ENCODE data around the gene ACTG1.

Gene ACTG1

DNA sequence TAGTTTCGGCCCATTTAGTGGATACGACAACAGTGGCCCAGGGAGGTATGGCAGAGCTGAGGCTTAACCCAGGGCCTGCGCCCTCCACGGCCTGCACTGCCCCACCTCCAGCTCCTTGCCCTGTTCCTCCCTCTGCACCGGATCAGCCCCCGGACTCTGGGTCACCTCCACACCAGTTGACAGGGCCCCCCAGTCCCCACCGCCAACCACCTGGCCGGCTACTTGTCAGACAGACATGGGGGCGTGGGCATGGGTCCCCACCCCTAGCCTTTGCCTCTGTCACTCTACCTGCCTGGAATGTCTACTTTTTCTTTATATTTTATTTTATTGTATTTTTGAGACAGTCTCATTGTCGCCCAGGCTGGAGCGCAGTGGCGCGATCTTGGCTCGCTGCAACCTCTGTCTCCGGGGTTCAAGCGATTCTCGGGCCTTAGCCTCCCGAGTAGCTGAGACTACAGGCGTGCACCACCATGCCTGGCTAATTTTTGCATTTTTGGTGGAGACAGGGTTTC lies 3.0 kb upstream of the ACTG1 start:
- no peak for DNase-seq

GRCh38 chr17:81514739-81515529 lies 2.3 kb upstream of the ACTG1 start:
- DNase-seq, result peak; percentile 77

DNA sequence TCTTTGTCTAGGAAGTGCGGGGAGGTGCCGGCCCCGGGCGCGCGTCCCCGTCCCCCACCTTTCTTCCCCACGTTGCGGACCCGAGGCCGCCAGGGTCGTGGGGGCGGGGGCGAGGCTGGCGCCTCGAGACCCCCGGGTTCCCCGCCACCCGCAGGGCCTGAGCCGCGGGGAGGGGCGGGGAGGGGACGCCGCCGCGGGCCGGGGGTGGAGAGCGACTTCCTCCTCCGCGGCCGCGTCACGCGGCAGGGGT lies 1.8 kb upstream of the ACTG1 start:
- no peak for DNase-seq

DNA sequence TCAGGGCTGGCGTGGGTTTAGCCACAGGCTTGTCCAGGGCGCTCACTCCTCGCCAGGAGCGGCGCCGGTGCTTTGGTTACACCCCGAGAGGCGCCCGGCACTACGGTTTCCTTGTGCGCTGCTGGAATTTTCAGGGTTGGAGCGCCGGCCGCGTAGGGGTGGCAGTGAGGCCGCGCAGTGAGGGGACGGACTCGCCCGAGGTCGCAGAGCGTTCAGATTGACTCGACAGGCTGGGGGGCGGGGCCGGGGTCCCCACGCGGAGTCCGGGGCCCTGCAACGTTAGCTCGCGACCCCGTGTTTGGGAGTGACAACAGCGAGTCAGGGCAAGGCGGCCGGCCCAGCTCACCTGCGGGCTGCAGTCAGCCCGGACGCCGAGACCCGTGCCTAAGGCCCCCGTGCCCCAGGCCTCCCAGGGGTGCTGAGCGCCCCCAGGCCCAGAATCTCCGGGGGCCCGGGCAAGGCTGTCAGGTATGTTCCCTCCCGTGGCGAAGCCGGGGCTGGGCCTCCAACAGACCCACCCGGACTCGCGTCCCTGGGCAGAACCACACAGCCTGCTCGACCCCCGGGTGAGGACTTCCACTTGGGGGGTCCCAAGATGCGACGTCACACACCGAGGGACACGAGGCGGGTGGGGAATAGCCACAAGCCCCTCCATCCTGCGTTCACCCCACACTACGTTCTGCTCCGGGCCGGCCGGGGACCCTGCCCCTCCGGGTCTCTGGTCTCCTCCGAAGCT lies 1.3 kb upstream of the ACTG1 start:
- no peak for DNase-seq

GRCh38 chr17:81513372-81513752 lies 763 bp upstream of the ACTG1 start:
- no peak for DNase-seq

- peak; percentile 47 for DNase-seq
Measured at GRCh38 chr17:81511804-81512561, 616 bp downstream of the ACTG1 start.

DNA sequence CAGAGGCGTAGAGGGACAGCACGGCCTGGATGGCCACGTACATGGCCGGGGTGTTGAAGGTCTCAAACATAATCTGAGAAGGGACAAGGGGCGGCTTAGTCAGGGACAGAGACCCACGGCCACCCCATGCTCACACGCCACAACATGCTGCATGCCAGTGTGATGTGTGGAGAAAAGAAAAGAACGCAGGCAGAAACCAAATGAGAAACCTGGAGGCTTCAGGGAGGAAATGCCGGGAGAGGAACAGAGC lies 1.1 kb downstream of the ACTG1 start:
- no peak for DNase-seq

GRCh38 chr17:81510785-81511553 lies 1.6 kb downstream of the ACTG1 start:
- DNase-seq, result no peak

DNA sequence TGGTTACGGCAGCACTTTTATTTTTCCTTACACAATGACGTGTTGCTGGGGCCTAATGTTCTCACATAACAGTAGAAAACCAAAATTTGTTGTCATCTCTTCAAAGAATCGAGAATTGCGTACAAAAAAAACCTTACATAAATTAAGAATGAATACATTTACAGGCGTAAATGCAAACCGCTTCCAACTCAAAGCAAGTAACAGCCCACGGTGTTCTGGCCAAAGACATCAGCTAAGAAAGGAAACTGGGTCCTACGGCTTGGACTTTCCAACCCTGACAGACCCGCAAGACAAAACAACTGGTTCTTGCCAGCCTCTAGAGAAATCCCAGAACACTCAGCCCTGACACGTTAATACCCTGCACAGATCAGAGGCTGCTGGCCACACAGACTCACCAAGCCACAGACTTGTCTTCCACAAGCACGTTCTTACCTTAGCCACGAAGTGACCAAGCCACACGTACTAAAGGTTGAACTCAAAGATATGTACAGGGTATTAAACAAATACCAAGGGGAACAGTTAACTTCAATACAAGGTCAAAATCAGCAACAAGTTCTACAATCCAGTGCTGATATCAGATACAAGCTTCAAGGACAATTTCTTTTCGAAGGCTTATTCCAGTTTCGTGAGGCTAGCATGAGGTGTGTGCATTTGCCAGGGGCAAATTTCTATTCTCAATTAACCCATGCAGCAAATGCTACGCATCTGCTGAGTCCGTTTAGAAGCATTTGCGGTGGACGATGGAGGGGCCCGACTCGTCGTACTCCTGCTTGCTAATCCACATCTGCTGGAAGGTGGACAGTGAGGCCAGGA lies 2.4 kb downstream of the ACTG1 start:
- no peak for DNase-seq

- no peak for DNase-seq
Measured at GRCh38 chr17:81509207-81509971, 3.2 kb downstream of the ACTG1 start.

DNA sequence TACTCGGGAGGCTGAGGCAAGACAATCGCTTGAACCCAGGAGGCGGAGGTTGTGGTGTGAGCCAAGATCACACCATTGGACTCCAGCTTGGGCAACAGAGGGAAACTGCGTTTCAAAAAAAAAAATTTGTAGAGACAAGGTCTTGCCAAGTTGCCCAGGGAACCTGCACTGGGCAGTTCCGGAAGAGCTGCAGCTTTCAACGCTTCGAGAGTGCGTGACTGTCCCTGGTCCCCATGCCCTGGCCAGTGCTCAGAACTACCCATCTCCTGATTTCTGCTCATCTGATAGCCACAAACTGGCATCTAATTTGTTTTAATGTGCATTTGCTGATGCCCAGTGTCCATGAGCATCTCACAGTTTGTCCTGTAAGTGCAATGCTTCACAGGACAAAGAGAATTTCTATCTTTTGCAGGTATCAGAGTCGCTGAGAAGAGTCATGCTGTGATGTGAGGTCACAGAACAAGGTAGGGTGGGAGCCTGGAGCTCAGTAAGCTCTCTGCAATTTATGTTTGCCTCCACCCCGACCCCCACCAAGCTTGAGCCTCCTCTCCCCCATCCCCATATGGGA lies 3.9 kb downstream of the ACTG1 start:
- no peak for DNase-seq

DNA sequence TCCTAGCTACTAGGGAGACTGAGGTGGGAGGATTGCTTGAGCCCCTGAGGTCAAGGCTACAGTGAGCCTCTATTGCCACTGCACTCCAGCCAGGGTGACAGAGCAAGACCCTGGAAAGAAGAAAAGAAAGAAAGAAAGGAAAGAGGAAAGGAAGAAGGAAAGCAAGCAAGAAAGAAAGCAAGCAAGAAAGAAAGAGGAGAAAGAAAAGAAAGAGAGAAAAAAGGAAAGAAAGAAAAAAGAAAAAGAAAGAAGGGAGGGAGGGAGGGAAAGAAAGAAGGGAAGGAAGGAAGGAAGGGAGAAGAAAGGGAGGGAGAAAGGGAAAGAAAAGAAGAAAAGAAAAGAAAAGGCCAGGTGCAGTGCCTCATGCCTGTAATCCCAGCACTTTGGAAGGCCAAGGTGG lies 9.0 kb downstream of the ACTG1 start:
- DNase-seq, result no peak

- no peak for DNase-seq
Measured at GRCh38 chr17:81502471-81503017, 10.1 kb downstream of the ACTG1 start.

GRCh38 chr17:81500047-81500446 lies 12.6 kb downstream of the ACTG1 start:
- no peak for DNase-seq

DNA sequence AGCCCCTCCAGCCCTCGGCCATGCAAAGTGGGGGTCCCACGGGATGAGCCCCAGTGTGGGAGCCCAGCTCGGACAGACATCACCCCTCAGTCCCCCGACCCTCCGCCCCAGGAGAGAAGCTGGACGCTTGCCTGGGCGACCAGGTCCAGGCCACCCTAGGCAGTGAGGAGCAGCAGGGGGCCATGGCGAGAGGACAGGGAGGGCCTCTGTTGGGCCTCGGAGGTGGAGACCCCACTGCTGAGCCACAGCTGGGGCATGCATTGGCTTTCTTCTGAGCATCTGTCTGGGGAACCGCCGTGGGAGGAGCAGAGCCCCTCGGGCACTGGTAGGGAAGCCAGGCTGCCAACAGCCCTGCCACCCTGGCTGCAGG lies 13.0 kb downstream of the ACTG1 start:
- DNase-seq, result no peak

GRCh38 chr17:81498953-81499600 lies 13.5 kb downstream of the ACTG1 start:
- DNase-seq, result no peak

- no peak for DNase-seq
Measured at GRCh38 chr17:81494626-81495377, 17.8 kb downstream of the ACTG1 start.

- no peak for DNase-seq
Measured at GRCh38 chr17:81493198-81494038, 19.2 kb downstream of the ACTG1 start.

DNA sequence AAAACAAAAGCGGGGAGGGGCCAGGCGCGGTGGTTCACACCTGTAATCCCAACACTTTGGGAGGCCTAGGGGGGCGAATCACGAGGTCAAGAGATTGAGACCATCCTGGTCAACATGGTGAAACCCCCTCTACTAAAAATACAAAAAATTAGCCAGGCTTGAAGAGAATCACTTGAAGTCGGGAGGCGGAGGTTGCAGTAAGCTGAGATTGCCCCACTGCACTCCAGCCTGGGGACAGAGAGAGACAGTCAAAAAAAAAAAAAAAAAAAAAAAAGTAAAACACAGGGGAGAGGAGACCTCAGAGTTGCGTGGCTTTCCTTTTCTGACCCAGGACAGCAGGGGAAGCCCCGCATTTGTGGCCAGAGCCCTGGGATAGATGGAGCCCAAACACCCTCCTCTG lies 19.9 kb downstream of the ACTG1 start:
- DNase-seq, result no peak

Measured in stimulated activated CD4-positive, alpha-beta T cell treated with anti-CD3 and anti-CD28 coated beads, Interleukin-12 subunit alpha, Interleukin-12 subunit beta, amount 100 ng/mL, for 4 hours (primary cell).